Smooth muscle cell (in vitro differentiated cells): ENCODE measurements around the gene IP6K2. TPM values are rescaled to one million over a fixed set of nuclear protein-coding genes. Genes with fewer than 3 reads are reported as not detected.

ENCODE experiments used
- DNase-seq: peaks from one replicate; lab custom pipeline; 2025; ENCODE audit not compliant: unreplicated experiment; lab: John Stamatoyannopoulos, UW
- H2AFZ ChIP-seq: fragments of 200-600 bp; sonication (generic); 2 replicates; pipeline ENCODE4 v1.6.0; 2016; ENCODE audit warnings: antibody characterized with exemption, low read depth, mild to moderate bottlenecking
- H3F3A ChIP-seq: fragments of 200-600 bp; sonication (generic); 2 replicates; pipeline ENCODE4 v1.6.0; 2017; ENCODE audit warnings: antibody characterized with exemption, low read depth
- H3K27ac ChIP-seq: fragments of 200-600 bp; sonication (generic); 2 replicates; pipeline ENCODE4 v1.5.1; 2016; ENCODE audit warnings: low read depth, mild to moderate bottlenecking
- H3K27me3 ChIP-seq: fragments of 200-600 bp; sonication (generic); 2 replicates; pipeline ENCODE4 v1.6.1; 2016; ENCODE audit warnings: low read depth, mild to moderate bottlenecking
- H3K36me3 ChIP-seq: fragments of 200-600 bp; sonication (generic); 2 replicates; pipeline ENCODE4 v1.5.1; 2016; ENCODE audit warnings: low read depth
- H3K4me1 ChIP-seq: fragments of 200-600 bp; sonication (generic); 2 replicates; pipeline ENCODE4 v1.5.1; 2016; ENCODE audit warnings: low read depth
- H3K4me2 ChIP-seq: fragments of 200-600 bp; sonication (generic); 2 replicates; pipeline ENCODE4 v1.6.0; 2016; ENCODE audit warnings: mild to moderate bottlenecking
- H3K4me3 ChIP-seq: fragments of 200-600 bp; sonication (generic); 2 replicates; pipeline ENCODE4 v1.5.1; 2016; ENCODE audit warnings: mild to moderate bottlenecking
- H3K79me2 ChIP-seq: fragments of 200-600 bp; sonication (generic); 2 replicates; pipeline ENCODE4 v1.6.0; 2016; ENCODE audit warnings: low read depth, mild to moderate bottlenecking
- H3K9ac ChIP-seq: fragments of 200-600 bp; sonication (generic); 2 replicates; pipeline ENCODE4 v1.6.0; 2016; ENCODE audit warnings: low read depth
- H3K9me3 ChIP-seq: fragments of 200-600 bp; sonication (generic); replicated peaks from 2 replicates; pipeline ENCODE4 v1.5.1; 2016; ENCODE audit warnings: low read depth
- H4K20me1 ChIP-seq: fragments of 200-600 bp; sonication (generic); 2 replicates; pipeline ENCODE4 v1.6.0; 2016; ENCODE audit warnings: low read depth
- CTCF ChIP-seq: fragments of 200-600 bp; sonication (generic); IDR thresholded peaks from 2 replicates; pipeline ENCODE4 v1.5.1; 2017; ENCODE audit warnings: borderline replicate concordance, mild to moderate bottlenecking, antibody characterized with exemption; ENCODE audit not compliant: insufficient read depth, poor library complexity, severe bottlenecking
- WGBS: methylation state at CpG from one replicate; pipeline ENCODE4 v1.1.7; 2016; ENCODE audit warnings: low lambda C conversion rate; 5-methylcytosine and 5-hydroxymethylcytosine counted together
- polyA plus RNA-seq: library from polyadenylated mRNA; unstranded; fragments of >200 nt; fragmentation: Nextera tagmentation; extraction: Ambion mirVana; gene quantifications from 2 replicates; pipeline ENCODE4 v1.2.1, GENCODE V29; 2016
- total RNA-seq: library from RNA; depleted of rRNA; stranded (reverse); fragments of >200 nt; gene quantifications from 2 replicates; pipeline ENCODE4 v1.2.3, GENCODE V29; 2014

The IP6K2 gene
- total and polyA plus RNA-seq, 2 experiments from 2014 or later: 106 to 124 TPM

GRCh38 chr3:48664313-48664644, 52.7 kb downstream of the IP6K2 start:
- no peak for DNase-seq
- H3K9ac ChIP-seq: no peak overlapping the region
- no peak for TF ChIP-seq CTCF

GRCh38 chr3:48663489-48664312, 53.3 kb downstream of the IP6K2 start:
- peaks cover 7% of the 10 kb centered on the region for H3F3A ChIP-seq
- no peak overlapping the region for H2AFZ ChIP-seq
- no peaks in the 10 kb centered on the region for H3K36me3 ChIP-seq
- H3K4me1 ChIP-seq: peaks cover 4% of the 10 kb centered on the region
- peak overlapping the region; percentile 57 for H3K4me3 ChIP-seq
- under 1% methylated on average over 63 of the region's 66 CpGs for WGBS
- H3K27ac ChIP-seq: peak overlapping the region; percentile 91
- H3K9ac ChIP-seq: peak overlapping the region; percentile 87
- peak; percentile 79 for TF ChIP-seq CTCF
- no peaks in the 10 kb centered on the region for H3K27me3 ChIP-seq
- H3K9me3 ChIP-seq: no peaks in the 10 kb centered on the region
- peak; percentile 97 for DNase-seq
- H3K4me2 ChIP-seq: peak overlapping the region; percentile 87
- H4K20me1 ChIP-seq: peaks cover 6% of the 10 kb centered on the region
- no peaks in the 10 kb centered on the region for H3K79me2 ChIP-seq

More at GRCh38 chr3:48664313-48664644, 52.7 kb downstream of the IP6K2 start:
- Histone ChIP-seq H3K4me3 (no peak overlapping the region), H3K4me1 (peaks cover 4% of the 10 kb centered on the region), H3K27ac (no peak overlapping the region), H4K20me1 (peaks cover 6% of the 10 kb centered on the region), H3K4me2 (no peak overlapping the region), H3K79me2 (no peaks in the 10 kb centered on the region), H3F3A (peaks cover 7% of the 10 kb centered on the region), H3K36me3 (no peaks in the 10 kb centered on the region), H3K9me3 (no peaks in the 10 kb centered on the region), H2AFZ (no peak overlapping the region), H3K27me3 (no peaks in the 10 kb centered on the region)
- WGBS: 61% methylated on average over 11 of the region's 11 CpGs

- H3K79me2 ChIP-seq: no peaks in the 10 kb centered on the region
- no peak within 1 kb of the TSS for H2AFZ ChIP-seq
- H3K4me2 ChIP-seq: peak within 1 kb of the TSS; percentile 87
- peak; percentile 52 for DNase-seq
- H4K20me1 ChIP-seq: peaks cover 6% of the 10 kb centered on the region
- peak within 1 kb of the TSS; percentile 87 for H3K9ac ChIP-seq
- H3K27ac ChIP-seq: peak within 1 kb of the TSS; percentile 91
- no peaks in the 10 kb centered on the region for H3K27me3 ChIP-seq
- no peak for TF ChIP-seq CTCF
- H3K36me3 ChIP-seq: no peaks in the 10 kb centered on the region
- H3F3A ChIP-seq: peaks cover 7% of the 10 kb centered on the region
- H3K9me3 ChIP-seq: no peaks in the 10 kb centered on the region
- H3K4me3 ChIP-seq: peak within 1 kb of the TSS; percentile 57
- peaks cover 4% of the 10 kb centered on the region for H3K4me1 ChIP-seq
- WGBS: 0% methylated on average over 32 of the region's 52 CpGs
These were observed 54.1 kb downstream of the IP6K2 start, which contains the start of gene CELSR3 for GRCh38 chr3:48662753-48663488. CELSR3 (minus strand) TSS chr3:48662886; CDS start chr3:48662634, 252 bp downstream.
